HepG2 (cell line): ENCODE results near the gene INTS15. TPM values are rescaled to one million over a fixed set of nuclear protein-coding genes. Genes with fewer than 3 reads are reported as not detected.
A peak's percentile ranks its signal among the peaks of the same experiment; 100 is the strongest.

ENCODE experiments used
- CREM ChIP-seq, 2 experiments: sonication (generic) in 1 of 2; formaldehyde crosslinking in 1 of 2; IDR thresholded peaks; 2 replicates each; pipeline versions ENCODE4 v1.4.0 to v1.6.1; 2016 to 2020; ENCODE audit warnings: antibody characterized with exemption in 1 of 2, mild to moderate bottlenecking in 1 of 2, missing genetic modification reagents in 1 of 2
- HES4 ChIP-seq: sonication (generic); formaldehyde crosslinking; IDR thresholded peaks from 2 replicates; pipeline ENCODE4 v1.9.0; 2021; ENCODE audit warnings: mild to moderate bottlenecking, missing genetic modification reagents, borderline replicate concordance
- ISL2 ChIP-seq: sonication (generic); formaldehyde crosslinking; IDR thresholded peaks from 2 replicates; pipeline ENCODE4 v1.5.0; 2020; ENCODE audit warnings: missing genetic modification reagents
- JUNB ChIP-seq: sonication (generic); formaldehyde crosslinking; IDR thresholded peaks from 2 replicates; pipeline ENCODE4 v1.8.0; 2022; ENCODE audit warnings: missing genetic modification reagents, mild to moderate bottlenecking, borderline replicate concordance
- KDM4B ChIP-seq: sonication (generic); formaldehyde crosslinking; IDR thresholded peaks from 2 replicates; pipeline ENCODE4 v1.4.0; 2020; ENCODE audit warnings: missing genetic modification reagents
- MEIS2 ChIP-seq: sonication (generic); formaldehyde crosslinking; IDR thresholded peaks from 2 replicates; pipeline ENCODE4 v1.9.0; 2021; ENCODE audit warnings: mild to moderate bottlenecking, missing genetic modification reagents
- SCMH1 ChIP-seq: sonication (generic); formaldehyde crosslinking; IDR thresholded peaks from 2 replicates; pipeline ENCODE4 v1.9.0; 2021; ENCODE audit warnings: missing genetic modification reagents, mild to moderate bottlenecking, borderline replicate concordance
- SIX1 ChIP-seq: sonication (generic); formaldehyde crosslinking; IDR thresholded peaks from 2 replicates; pipeline ENCODE4 v1.4.0; 2020; ENCODE audit warnings: missing genetic modification reagents, borderline replicate concordance
- ZFYVE20 ChIP-seq: sonication (generic); formaldehyde crosslinking; IDR thresholded peaks from 2 replicates; pipeline ENCODE4 v1.8.0; 2023; ENCODE audit warnings: low read depth, mild to moderate bottlenecking, moderate library complexity, missing genetic modification reagents, borderline replicate concordance
- ZNF12 ChIP-seq: sonication (generic); formaldehyde crosslinking; IDR thresholded peaks from 2 replicates; pipeline ENCODE4 v1.5.0; 2020; ENCODE audit warnings: missing genetic modification reagents
- ZNF354B ChIP-seq: sonication (generic); formaldehyde crosslinking; IDR thresholded peaks from 2 replicates; pipeline ENCODE4 v1.8.0; 2022; ENCODE audit warnings: mild to moderate bottlenecking, missing genetic modification reagents
- ZNF749 ChIP-seq: sonication (generic); formaldehyde crosslinking; IDR thresholded peaks from 2 replicates; pipeline ENCODE4 v1.8.0; 2022; ENCODE audit warnings: mild to moderate bottlenecking, missing genetic modification reagents, moderate library complexity, borderline replicate concordance
- polyA plus RNA-seq, 8 experiments: library from polyadenylated mRNA; depleted of rRNA in 3 of 8; stranded (reverse) in 7 of 8; unstranded in 1 of 8; fragments of >200 nt; fragmentation: Illumina TruSeq in 4 of 8; extraction: Trizol in 4 of 8; gene quantifications; 2 replicates each; pipeline versions ENCODE4 v1.2.1 to v1.2.3, GENCODE V29; 2011 to 2016; ENCODE audit warnings: low read depth in 4 of 8, missing spikeins in 1 of 8, mixed read lengths in 1 of 8; ENCODE audit not compliant: insufficient read depth in 1 of 8
- total RNA-seq, 5 experiments: library from RNA; depleted of rRNA; stranded (reverse); fragments of >200 nt; fragmentation: Illumina TruSeq; extraction: Trizol; gene quantifications; 2 replicates each; pipeline ENCODE4 v1.2.3, GENCODE V29; 2016; ENCODE audit warnings: low read depth in 1 of 5
- TF ChIP-seq, protein P1 (sequence below): sonication (generic); formaldehyde crosslinking; IDR thresholded peaks from 2 replicates; pipeline ENCODE4 v1.4.0; 2020; ENCODE audit warnings: missing genetic modification reagents, borderline replicate concordance
- TF ChIP-seq, protein P2 (sequence below): sonication (generic); formaldehyde crosslinking; IDR thresholded peaks from 2 replicates; pipeline ENCODE4 v1.4.0; 2020; ENCODE audit warnings: missing genetic modification reagents
- TF ChIP-seq, protein P3 (sequence below): sonication (generic); formaldehyde crosslinking; IDR thresholded peaks from 2 replicates; pipeline ENCODE4 v1.4.0; 2020; ENCODE audit warnings: missing genetic modification reagents
- TF ChIP-seq, protein P4 (sequence below): sonication (generic); formaldehyde crosslinking; IDR thresholded peaks from 2 replicates; pipeline ENCODE4 v1.5.0; 2020; ENCODE audit warnings: missing genetic modification reagents
- TF ChIP-seq, protein P5 (sequence below): sonication (generic); formaldehyde crosslinking; IDR thresholded peaks from 2 replicates; pipeline ENCODE4 v1.5.0; 2020; ENCODE audit warnings: missing genetic modification reagents

Gene INTS15
- total and polyA plus RNA-seq, 2 of the 13 experiments (the other 11 are each of a cell fraction or from before 2014, with no cell fraction given) = 16.3 to 25.7 TPM

DNA sequence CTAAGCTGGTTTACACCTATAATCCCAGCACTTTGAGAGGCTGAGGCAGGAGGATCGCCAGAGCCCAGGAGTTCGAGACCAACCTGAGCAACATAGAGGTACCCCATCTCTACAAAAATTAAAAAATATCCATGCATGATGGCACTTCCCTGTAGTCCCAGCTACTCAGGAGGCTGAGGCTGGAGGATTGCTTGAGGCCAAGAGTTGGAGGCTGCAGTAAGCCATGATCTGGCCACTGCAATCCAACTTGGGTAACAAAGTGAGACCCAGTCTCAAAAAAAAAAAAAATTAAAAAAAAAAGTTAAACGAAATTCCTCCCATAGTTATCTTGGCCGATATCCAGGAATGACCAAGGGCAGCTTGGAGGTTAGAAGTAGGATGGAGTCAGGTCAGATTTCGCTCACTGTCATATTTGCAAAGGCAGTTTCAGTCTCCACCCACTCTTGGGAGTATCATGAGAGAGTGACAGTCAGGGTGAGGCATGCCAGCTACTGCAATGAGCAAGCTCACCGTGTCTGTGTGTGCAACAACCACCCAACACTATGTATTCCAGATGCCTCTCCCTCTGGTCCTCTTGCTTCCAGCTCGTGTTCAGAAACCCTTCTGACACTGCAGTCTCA, 18.6 kb upstream of the INTS15 start (continued):
- TF ChIP-seq JUNB (CRISPR knock-in tag) = no peak
- TF ChIP-seq, protein P1, sequence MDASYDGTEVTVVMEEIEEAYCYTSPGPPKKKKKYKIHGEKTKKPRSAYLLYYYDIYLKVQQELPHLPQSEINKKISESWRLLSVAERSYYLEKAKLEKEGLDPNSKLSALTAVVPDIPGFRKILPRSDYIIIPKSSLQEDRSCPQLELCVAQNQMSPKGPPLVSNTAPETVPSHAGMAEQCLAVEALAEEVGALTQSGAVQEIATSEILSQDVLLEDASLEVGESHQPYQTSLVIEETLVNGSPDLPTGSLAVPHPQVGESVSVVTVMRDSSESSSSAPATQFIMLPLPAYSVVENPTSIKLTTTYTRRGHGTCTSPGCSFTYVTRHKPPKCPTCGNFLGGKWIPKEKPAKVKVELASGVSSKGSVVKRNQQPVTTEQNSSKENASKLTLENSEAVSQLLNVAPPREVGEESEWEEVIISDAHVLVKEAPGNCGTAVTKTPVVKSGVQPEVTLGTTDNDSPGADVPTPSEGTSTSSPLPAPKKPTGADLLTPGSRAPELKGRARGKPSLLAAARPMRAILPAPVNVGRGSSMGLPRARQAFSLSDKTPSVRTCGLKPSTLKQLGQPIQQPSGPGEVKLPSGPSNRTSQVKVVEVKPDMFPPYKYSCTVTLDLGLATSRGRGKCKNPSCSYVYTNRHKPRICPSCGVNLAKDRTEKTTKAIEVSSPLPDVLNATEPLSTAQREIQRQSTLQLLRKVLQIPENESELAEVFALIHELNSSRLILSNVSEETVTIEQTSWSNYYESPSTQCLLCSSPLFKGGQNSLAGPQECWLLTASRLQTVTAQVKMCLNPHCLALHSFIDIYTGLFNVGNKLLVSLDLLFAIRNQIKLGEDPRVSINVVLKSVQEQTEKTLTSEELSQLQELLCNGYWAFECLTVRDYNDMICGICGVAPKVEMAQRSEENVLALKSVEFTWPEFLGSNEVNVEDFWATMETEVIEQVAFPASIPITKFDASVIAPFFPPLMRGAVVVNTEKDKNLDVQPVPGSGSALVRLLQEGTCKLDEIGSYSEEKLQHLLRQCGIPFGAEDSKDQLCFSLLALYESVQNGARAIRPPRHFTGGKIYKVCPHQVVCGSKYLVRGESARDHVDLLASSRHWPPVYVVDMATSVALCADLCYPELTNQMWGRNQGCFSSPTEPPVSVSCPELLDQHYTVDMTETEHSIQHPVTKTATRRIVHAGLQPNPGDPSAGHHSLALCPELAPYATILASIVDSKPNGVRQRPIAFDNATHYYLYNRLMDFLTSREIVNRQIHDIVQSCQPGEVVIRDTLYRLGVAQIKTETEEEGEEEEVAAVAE = no peak
- no peak for TF ChIP-seq CREM (IDR thresholded peaks at IDR 0.05)
- TF ChIP-seq CREM (CRISPR knock-in tag; IDR thresholded peaks at IDR 0.05) = no peak
- no peak for TF ChIP-seq SCMH1
- peak; percentile 99 for TF ChIP-seq ZNF12 (CRISPR knock-in tag)
- TF ChIP-seq, protein P2, sequence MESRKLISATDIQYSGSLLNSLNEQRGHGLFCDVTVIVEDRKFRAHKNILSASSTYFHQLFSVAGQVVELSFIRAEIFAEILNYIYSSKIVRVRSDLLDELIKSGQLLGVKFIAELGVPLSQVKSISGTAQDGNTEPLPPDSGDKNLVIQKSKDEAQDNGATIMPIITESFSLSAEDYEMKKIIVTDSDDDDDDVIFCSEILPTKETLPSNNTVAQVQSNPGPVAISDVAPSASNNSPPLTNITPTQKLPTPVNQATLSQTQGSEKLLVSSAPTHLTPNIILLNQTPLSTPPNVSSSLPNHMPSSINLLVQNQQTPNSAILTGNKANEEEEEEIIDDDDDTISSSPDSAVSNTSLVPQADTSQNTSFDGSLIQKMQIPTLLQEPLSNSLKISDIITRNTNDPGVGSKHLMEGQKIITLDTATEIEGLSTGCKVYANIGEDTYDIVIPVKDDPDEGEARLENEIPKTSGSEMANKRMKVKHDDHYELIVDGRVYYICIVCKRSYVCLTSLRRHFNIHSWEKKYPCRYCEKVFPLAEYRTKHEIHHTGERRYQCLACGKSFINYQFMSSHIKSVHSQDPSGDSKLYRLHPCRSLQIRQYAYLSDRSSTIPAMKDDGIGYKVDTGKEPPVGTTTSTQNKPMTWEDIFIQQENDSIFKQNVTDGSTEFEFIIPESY = no peak
- TF ChIP-seq, protein P3, sequence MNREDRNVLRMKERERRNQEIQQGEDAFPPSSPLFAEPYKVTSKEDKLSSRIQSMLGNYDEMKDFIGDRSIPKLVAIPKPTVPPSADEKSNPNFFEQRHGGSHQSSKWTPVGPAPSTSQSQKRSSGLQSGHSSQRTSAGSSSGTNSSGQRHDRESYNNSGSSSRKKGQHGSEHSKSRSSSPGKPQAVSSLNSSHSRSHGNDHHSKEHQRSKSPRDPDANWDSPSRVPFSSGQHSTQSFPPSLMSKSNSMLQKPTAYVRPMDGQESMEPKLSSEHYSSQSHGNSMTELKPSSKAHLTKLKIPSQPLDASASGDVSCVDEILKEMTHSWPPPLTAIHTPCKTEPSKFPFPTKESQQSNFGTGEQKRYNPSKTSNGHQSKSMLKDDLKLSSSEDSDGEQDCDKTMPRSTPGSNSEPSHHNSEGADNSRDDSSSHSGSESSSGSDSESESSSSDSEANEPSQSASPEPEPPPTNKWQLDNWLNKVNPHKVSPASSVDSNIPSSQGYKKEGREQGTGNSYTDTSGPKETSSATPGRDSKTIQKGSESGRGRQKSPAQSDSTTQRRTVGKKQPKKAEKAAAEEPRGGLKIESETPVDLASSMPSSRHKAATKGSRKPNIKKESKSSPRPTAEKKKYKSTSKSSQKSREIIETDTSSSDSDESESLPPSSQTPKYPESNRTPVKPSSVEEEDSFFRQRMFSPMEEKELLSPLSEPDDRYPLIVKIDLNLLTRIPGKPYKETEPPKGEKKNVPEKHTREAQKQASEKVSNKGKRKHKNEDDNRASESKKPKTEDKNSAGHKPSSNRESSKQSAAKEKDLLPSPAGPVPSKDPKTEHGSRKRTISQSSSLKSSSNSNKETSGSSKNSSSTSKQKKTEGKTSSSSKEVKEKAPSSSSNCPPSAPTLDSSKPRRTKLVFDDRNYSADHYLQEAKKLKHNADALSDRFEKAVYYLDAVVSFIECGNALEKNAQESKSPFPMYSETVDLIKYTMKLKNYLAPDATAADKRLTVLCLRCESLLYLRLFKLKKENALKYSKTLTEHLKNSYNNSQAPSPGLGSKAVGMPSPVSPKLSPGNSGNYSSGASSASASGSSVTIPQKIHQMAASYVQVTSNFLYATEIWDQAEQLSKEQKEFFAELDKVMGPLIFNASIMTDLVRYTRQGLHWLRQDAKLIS = no peak
- TF ChIP-seq SIX1 (CRISPR knock-in tag) = peak; percentile 56; the same call in 1 of the 2 replicates
- TF ChIP-seq ZNF354B (CRISPR knock-in tag) = no peak
- TF ChIP-seq ZFYVE20 = no peak
- TF ChIP-seq MEIS2 (CRISPR knock-in tag) = 0 out of 2 replicates have a peak, but pooled peaks have one; percentile 31
- TF ChIP-seq, protein P4, sequence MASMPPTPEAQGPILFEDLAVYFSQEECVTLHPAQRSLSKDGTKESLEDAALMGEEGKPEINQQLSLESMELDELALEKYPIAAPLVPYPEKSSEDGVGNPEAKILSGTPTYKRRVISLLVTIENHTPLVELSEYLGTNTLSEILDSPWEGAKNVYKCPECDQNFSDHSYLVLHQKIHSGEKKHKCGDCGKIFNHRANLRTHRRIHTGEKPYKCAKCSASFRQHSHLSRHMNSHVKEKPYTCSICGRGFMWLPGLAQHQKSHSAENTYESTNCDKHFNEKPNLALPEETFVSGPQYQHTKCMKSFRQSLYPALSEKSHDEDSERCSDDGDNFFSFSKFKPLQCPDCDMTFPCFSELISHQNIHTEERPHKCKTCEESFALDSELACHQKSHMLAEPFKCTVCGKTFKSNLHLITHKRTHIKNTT (CRISPR knock-in tag) = no peak
- 0 out of 2 replicates have a peak, but pooled peaks have one; percentile 23 for TF ChIP-seq ISL2 (CRISPR knock-in tag)
- TF ChIP-seq, protein P5, sequence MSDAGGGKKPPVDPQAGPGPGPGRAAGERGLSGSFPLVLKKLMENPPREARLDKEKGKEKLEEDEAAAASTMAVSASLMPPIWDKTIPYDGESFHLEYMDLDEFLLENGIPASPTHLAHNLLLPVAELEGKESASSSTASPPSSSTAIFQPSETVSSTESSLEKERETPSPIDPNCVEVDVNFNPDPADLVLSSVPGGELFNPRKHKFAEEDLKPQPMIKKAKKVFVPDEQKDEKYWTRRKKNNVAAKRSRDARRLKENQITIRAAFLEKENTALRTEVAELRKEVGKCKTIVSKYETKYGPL (CRISPR knock-in tag) = no peak
- no peak for TF ChIP-seq ZNF749 (CRISPR knock-in tag)
- no peak for TF ChIP-seq KDM4B
- TF ChIP-seq HES4 = no peak
